Activated CD4-positive, alpha-beta T cell treated with anti-CD3 and anti-CD28 coated beads, Interleukin-2, amount 50 U/mL, for 16 hours (primary cell): ENCODE measurements around the gene ENTPD3.
A peak's percentile ranks its signal among the peaks of the same experiment; 100 is the strongest.
"Not testable (repeated sequence)": the region's sequence is repeated elsewhere in the genome, so short reads cannot be mapped to it uniquely, and the experiment has no call there.

Experiments used
- DNase-seq: peaks from one replicate; pipeline ENCODE4 v3.0.0-alpha.2; 2020

Gene ENTPD3

DNA sequence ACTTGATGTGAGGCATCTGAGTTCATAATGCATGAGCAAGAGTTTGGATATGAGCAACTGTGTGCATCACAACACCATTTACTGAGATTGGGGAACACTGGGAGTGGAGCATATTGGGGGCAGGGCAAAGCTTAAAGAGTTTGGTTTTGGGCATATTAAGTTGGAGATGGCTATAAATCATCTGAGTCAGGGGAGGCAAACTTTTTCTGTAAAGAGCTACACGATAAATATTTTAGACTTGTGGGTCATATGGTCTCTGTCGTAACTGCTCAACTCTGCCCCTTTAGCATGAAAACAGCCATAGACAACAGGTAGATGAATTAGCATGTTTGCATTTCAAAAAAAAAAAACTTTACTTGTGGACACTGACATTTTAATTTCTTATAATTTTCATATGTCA lies 20.0 kb downstream of the ENTPD3 start:
- no peak for DNase-seq

DNA sequence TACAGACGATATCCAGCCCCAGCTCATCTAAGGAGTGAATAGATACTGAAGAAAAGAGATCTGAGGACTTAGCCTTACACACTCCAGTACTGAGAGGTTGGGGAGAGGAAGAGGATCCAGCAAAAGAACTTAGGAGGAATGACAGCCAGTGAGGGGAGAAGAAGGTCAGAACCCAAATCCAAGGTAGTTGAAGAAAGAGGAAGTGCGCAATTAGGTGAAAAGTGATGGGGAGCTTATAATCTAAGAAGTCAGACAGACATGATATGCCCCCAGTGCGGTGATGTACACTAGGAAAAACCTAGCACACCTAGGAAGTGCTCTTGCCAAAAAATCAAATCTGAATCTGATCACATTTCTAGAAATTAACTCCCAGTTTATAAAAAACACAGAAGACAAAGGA lies 20.6 kb downstream of the ENTPD3 start:
- no peak for DNase-seq

DNA sequence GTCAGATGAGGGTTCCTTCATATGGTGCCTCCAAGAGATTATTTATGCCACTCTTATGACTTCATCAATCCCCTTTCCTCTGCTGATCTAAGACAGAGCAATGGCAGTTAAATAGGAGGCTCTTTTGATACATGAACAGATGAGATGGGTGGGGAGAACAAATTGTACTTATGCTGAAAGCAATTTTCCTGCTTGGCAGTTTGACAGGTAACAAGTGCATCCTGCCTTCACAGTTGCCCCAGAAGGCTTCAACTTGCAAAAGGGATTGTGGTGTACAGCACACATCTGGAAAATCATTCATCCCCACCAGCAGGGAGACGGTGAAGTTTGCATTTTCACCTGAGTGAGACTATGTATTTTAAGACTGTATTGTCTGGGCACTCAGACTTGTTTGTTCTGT lies 27.3 kb downstream of the ENTPD3 start:
- DNase-seq: no peak

DNA sequence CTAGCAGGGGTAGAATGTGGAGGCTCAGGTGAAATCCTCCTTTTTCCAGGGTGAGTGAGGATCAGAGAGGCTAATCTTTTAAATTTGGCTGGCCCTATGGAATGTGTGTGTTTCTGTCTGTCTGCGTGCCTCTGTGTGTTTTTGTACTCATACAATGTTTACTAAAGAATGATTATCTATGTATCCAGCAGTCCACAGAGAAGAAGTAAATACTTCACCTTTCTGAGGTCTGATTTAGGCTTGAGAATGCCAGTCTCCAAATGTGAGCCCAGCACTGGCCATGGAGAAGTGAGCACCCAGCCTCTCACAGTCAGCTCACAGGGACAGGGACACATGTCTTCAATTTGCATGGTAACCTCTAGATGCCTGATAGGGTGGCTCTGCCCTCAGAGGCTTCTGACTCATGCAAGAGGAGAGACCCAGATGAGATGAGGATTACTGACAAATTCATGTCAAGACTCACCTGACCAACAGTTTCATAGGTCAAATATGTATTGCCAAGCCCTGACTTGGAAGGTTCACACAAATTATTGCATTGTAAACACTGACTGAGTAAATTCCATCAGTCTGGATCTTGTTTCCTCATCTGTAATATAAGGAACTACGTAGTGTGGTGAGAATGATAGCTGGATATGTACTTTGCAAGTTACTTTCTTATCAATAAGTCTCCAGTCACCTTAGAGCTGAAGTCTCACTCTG lies 31.0 kb downstream of the ENTPD3 start:
- DNase-seq: no peak

DNA sequence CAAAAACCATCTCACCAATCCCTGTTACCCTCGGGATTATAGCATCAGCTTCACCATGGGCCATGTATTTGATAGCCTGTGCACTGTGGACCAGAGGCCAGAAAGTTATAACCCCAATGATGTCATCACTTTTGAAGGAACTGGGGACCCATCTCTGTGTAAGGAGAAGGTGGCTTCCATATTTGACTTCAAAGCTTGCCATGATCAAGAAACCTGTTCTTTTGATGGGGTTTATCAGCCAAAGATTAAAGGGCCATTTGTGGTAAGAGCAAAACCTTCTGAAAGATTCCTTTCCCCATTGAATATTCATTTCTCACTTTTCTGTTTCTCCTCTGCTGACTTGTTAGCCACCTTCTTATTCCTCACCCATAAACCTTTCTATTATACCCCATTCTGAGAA lies 35.9 kb downstream of the ENTPD3 start:
- DNase-seq: no peak

DNA sequence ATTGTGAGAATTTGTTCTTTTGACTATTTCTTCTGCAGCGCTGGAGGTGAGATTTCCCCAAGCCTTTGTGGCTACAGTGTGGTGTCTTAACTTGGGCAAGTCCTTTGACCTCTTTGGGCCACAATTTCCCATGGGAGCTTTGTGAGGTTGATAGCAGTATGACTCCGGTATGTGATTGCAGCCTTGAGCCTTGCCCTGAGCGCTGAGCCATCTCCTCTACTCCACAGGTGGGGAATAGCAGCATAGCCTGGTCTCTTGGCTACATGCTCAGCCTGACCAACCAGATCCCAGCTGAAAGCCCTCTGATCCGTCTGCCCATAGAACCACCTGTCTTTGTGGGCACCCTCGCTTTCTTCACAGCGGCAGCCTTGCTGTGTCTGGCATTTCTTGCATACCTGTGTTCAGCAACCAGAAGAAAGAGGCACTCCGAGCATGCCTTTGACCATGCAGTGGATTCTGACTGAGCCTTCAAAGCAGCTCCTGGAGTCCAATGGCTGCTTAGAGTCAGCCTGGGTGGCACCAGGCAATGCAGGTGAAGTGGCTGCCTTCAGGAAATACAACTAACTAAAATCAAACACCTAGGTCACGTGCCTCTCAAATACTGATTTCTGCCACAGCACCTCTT lies 40.2 kb downstream of the ENTPD3 start:
- no peak for DNase-seq

DNA sequence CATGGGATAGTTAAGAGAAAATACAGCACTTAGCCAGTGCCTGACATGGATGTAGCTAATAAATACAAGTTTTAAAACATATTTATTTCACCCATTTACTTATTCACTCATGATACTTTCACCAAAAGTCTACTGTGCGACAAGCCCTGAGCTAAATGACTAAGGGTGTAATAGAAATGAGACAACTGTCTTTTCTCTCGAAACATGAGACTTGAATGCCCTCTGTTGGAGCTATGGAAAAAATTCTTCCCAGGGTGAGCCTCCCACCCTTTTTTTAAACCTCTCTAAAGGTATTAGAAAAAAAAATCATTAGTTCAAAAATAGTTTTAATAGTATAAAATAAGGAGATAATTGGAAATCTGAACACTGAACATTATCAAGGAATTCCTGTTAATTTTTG lies 45.8 kb downstream of the ENTPD3 start:
- no peak for DNase-seq

DNA sequence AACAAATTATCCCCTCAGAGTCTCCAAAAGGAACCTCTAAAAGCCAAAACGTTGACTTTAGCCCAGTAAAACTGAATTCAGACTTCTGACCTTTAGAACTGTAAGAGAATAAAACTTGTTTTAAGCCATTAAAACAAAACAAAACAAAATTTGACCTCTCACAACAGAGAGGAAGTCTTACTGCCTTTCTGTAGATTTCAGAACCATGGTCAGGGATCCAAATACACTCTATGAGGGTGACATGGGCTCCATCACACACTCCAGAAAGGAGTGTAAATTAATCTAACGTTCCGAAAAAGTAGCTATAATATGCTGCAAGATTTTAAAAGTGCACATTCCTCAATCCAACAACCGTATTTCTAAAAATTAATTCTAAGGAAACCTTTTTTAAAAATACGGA lies 50.9 kb downstream of the ENTPD3 start:
- DNase-seq: no peak

DNA sequence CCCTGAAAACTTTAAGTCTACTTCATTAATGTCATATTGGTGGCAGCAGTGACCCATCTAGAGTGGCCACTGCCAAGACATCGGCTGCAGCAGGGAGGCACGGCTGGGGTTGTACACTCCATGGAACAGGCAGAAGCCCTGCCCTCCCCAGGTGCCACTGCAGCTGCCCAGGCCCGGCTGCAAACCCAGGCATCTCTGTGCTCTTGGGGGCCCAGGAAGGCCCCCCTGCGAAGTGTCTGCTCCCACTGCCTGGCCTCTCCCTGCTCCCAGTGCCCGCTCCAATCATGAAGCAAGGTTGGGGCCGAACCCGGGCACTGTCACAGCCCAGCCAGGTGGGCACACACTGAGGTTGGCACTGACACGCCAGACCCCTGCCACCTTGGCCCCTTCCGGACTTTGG lies 58.1 kb downstream of the ENTPD3 start:
- no peak for DNase-seq

DNA sequence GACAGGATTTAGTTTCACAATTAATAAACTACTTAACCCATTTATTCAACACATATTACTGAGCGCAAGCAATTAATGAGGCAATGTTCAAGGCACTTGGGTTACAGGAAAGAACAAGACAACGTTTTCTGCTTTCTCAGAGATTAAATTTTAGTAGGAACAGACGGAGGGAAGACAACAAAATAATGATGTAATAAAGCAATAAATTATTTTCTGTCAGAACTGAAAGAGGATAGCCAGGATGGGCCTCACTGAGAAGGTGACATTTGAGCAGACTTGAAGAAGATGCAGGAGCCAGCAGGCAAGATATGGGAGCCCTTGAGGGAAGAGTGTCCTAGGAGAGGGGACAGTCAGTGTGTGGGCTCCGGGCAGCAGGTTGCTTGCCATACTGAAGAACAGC lies 58.9 kb downstream of the ENTPD3 start:
- DNase-seq: no peak

DNA sequence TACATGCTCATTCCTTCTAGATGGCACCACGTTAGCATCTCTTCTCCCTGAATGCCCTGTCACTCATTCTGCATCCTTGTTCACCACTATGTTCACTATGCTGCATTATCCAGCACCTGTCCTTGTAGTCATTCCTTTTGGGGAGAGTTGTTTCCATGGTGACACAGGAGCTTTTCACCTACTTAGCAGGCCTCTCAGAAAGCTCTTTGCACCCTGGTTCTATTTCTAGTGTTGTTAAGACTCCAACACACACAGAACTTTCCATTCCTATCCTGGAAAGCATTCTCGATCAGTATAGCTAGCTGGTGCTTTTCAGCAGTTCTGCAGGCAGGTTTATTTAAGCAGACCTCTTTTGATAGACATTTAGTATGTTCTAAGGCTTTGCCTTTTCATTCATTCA lies 63.5 kb downstream of the ENTPD3 start:
- DNase-seq: no peak

DNA sequence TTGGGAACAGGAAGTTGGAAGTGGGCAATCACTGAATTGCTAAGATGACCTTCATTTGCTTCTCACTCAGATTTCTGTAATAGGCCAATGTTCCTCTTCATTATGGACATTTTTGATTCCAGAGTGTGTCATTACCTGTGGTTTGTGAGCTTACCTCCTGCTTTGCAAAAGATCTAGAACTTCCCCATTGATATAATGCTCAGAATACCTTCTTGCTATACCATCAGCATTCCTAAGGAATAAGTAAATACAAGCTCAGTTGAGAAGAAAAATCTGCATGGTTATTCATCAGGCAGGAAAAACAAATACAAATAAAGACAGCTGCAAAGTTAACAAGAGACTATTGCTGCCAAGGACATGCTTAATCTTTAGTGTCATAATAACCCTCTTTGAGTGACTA lies 64.6 kb downstream of the ENTPD3 start:
- DNase-seq: no peak

DNA sequence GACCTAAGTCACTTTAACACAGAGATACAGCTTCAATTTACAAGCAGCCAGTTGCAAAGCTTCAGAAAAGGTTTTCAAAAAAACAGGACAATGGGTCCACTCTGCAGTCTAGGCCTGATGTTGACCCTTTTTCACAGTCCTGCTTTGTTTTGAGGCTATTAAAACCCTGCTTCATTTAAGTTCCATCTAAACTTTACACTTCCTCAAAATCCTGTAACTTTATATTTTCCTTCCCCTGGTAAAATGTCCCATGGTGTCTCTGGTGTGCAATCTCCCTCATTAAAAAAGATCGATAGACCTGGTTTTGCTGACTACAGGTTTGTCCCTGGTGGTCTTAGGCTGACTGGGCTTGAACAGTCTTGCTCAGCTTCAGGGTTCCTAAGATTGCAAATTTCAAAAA lies 65.1 kb downstream of the ENTPD3 start:
- no peak for DNase-seq

DNA sequence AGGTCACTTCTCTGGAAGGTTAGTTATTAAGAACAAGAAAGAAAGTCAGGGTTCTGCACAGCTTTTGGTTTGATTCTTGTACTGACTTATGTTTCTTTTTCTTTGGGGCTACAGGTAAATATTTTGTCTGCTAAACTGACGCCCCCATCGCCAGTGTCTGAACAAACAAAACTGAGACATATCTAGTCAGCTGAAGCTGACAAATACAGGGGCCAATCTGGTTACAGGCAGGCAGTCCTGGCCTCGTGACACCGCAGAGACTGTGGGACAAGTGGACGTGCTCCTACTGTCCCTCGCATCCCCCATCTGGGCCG lies 65.5 kb downstream of the ENTPD3 start:
- no peak for DNase-seq

DNA sequence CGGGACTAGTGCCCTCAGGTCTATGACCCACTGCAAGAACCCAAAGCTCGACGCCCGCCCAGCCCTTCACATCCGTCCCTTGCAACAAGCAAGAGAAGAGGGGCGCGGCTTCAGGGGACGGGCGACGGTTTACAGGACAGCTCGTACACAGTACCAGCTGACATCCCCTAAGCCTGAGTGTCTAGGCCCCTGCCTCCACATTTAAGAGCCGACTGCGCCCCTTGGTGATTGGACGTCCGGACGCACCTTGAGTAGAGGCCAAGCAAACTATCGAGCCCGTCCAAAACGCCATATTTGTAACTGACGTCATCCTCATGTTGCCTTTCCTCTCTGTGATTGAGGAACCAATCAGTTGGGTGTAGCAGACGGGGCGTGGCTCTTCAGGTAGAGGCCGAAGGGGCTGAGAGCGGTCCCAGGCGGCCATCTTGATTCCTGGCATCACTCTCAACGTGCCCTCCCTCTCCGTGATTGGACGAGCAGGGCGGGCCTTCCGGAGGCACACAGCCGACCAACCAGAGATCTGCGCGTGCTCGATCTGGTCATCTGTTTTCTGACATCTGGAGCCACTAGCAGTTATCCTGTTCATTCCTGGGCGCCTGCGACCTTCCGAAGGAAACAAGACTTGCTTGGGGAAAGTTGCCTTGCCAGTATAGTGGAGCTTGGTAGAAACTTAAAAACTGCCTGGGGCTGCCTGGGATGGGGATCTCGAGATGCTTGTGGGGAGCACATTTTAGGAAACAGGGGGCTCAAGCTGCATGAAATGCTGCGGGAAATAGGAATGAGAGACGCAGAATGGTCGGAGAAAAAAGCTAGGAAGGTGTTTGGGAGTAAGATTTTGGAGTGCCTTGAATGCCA lies 66.1 kb downstream of the ENTPD3 start:
- DNase-seq: peak; percentile 99

DNA sequence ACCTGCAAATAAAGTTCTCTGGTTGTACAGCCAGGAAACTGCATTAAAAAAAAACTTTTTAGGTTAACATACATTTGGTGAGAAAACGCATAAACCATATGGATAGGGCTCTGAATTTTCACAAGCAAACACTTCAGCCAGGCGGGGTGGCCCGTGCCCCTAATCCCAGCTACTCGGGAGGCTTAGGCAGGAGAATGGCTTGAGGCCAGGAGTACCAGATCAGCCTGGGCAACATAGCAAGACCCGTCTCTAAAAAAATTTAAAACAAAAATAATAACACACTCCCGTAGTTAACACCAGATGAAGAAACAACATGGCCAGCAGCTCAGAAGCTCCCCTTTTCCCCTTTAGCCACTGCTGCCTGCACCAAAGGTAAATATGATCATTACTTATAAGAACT lies 66.9 kb downstream of the ENTPD3 start:
- DNase-seq: no peak

DNA sequence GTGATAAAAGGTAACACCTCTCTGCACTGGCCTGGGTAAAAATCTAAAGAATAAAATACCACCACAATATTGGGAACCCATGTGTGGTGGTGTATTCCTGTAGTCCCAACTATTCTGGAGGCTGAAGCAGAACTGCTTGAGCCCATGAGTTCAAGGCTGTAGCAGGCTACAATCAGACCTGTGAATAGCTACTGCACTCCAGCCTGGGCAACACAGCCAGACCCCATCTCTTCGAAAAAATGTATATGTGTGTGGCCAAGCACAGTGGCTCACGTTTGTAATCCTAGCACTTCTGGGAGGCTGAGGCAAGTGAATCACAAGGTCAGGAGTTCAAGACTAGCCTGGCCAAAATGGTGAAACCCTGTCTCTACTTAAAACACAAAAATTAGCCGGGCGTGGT lies 68.3 kb downstream of the ENTPD3 start:
- DNase-seq: no peak

DNA sequence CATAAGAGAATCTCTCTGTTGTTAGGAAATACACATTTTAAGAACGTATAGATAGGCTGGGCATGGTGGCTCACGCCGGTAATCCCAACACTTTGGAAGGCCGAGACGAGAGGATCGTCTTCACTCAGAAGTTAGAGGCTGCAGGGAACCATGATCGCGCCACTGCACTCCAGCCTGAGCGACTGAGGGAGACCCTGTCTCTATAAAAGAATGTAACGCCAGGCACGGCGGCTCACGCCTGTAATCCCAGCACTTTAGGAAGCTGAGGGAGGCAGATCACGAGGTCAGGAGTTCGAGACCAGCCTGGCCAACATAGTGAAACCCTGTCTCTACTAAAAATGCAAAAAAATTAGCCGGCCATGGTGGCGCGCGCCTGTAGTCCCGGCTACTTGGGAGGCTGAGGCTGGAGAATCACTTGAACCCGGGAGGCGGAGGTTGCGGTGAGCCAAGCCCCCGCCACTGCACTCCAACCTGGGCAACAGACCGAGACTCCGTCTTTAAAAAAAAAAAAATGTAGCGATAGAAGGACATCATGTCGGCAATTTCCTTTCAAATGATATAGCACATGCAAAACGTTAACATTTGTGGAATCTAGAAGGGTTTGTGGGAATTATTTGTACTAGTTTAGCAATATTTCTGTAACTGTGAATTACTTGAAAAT lies 69.4 kb downstream of the ENTPD3 start:
- no peak for DNase-seq

DNA sequence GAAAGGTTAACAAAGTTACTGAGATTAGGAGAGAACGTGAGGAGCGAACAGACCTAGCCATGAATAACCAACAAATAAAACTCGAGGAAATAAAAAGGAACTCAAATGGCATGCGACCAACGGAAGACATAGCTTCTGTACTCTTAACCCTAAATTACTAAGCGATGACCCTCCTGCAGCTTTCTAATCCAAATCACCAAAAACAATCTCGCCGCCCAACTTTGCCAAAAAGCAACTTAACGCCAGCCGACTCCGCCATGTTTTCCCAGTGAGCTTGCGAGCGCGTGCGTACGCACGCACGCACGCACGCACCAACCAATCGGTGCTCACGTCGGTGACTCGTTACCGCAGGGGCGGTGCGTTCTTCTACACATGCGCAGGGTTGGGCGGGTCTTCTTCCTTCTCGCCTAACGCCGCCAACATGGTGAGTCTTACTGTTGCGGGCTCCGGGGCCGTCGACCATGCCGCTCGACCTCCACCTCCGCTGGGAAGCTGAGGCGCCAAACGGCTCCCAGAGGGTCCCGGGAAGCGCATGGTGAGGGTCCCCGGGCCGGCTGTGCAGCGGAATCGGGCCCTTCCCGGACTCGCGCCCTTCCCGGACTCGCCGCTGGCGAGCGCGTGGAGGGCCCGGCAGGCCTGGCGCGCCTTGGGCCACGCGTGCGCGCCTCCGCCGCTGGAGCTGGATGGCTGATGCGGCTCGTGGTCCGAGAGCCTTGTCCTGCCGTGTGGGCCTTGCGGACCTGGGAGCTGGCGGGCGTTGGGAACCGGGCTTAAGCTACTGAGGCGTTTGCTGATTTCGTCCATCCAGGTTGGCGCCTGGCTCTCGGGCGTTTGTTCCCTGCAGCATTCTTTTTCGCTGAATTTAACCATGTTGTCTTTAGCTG lies 70.2 kb downstream of the ENTPD3 start, which contains the start of gene RPL14:
Gene RPL14, plus strand, starts transcription at position 400 of the 884 bp plus-strand sequence. Its CDS starts 133 bp downstream, at position 533.
- DNase-seq: peak; percentile 96

DNA sequence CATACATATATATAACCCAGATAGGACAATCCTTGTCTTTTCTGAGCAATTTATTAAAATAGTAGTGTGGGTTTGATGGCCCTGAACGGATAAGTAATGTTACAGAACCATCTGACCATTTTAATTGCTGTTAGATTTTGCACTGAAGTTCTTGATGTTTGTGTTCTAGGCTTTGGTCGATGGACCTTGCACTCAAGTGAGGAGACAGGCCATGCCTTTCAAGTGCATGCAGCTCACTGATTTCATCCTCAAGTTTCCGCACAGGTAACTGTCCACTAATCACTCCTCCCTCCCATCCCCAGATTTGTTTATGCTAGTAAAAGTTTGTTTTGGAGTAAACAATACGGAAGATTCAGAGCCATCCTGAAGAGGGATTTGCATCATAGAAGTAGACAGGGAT lies 71.5 kb downstream of the ENTPD3 start:
- no peak for DNase-seq

DNA sequence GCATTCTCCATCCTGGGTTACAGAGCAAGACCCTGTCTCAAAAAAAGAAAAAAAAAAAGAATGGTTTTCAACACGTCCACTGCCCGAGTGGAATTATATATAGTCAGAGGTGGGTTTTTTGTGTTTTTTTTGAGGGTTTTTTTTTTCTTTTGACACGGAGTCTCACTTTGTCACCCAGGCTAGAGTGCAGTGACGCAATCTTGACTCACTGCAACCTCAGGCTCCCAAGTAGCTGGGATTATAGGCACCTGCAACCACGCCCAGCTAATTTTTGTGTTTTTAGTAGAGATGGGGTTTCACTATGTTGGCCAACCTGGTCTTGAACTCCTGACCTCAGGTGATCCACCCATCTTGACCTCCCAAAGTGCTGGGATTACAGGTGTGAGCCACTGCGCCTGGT lies 73.5 kb downstream of the ENTPD3 start:
- DNase-seq: not testable (repeated sequence)

DNA sequence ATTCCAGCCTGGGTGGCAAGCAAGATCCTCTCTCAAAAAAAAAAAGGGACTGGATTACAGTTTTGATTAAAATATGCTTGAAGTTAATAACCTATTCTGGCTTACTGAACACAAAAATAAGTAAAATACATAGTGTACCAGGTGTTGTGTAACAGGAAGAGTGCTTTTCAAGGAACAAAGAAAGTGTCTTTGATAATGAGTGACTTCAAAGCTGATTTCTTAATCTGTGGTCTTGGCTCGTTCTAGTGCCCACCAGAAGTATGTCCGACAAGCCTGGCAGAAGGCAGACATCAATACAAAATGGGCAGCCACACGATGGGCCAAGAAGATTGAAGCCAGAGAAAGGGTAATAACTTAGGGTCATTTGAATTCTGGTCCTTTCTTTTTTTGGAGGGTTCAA lies 74.2 kb downstream of the ENTPD3 start:
- DNase-seq: no peak

DNA sequence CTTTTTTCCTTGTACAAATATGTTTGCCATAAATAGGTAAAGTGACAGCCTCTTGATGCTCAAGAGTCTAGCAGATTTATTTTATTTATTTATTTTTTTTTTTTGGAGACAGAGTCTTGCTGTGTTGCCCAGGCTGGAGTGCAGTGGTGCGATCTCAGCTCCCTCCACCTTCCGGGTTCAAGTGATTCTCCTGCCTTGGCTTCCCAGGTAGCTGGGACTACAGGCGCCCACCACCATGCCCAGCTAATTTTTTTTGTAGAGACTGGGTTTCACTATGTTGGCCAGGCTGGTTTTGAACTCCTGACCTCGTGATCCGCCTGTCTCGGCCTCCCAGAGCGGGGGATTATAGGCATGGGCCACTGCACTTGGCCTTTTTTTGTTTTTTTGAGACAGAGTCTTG lies 75.9 kb downstream of the ENTPD3 start:
- DNase-seq: not testable (repeated sequence)
